HEK293 (cell line): ENCODE data around the gene ACACB.

Experiments
- GLIS1 ChIP-seq: fragments of 450-650 bp; formaldehyde crosslinking; IDR thresholded peaks from 2 replicates; pipeline ENCODE4 v1.5.1; 2016; ENCODE audit warnings: missing biosample characterization, missing genetic modification characterization
- ZNF121 ChIP-seq: fragments of 450-650 bp; formaldehyde crosslinking; IDR thresholded peaks from 2 replicates; pipeline ENCODE4 v1.5.1; 2016; ENCODE audit warnings: missing biosample characterization, missing genetic modification characterization
- ZNF140 ChIP-seq: fragments of 450-650 bp; formaldehyde crosslinking; IDR thresholded peaks from 2 replicates; pipeline ENCODE4 v1.5.1; 2016; ENCODE audit warnings: missing biosample characterization, missing genetic modification characterization
- ZNF175 ChIP-seq: fragments of 450-650 bp; formaldehyde crosslinking; IDR thresholded peaks from 2 replicates; pipeline ENCODE4 v1.5.1; 2016; ENCODE audit warnings: missing biosample characterization, missing genetic modification characterization
- ZNF239 ChIP-seq: fragments of 450-650 bp; formaldehyde crosslinking; IDR thresholded peaks from 2 replicates; pipeline ENCODE4 v1.5.1; 2016; ENCODE audit warnings: missing biosample characterization, missing genetic modification characterization
- ZNF501 ChIP-seq: fragments of 450-650 bp; formaldehyde crosslinking; IDR thresholded peaks from 2 replicates; pipeline ENCODE4 v1.5.1; 2016; ENCODE audit warnings: missing biosample characterization, missing genetic modification characterization
- ZNF561 ChIP-seq: fragments of 450-650 bp; IDR thresholded peaks from 2 replicates; pipeline ENCODE4 v1.5.1; 2018; ENCODE audit warnings: missing biosample characterization, missing genetic modification characterization, borderline replicate concordance
- ZNF707 ChIP-seq: fragments of 450-650 bp; formaldehyde crosslinking; IDR thresholded peaks from 2 replicates; pipeline ENCODE4 v1.5.1; 2016; ENCODE audit warnings: missing biosample characterization, missing genetic modification characterization
- ZNF76 ChIP-seq: fragments of 450-650 bp; formaldehyde crosslinking; IDR thresholded peaks from 2 replicates; pipeline ENCODE4; 2016; ENCODE audit warnings: low read depth, missing biosample characterization, missing genetic modification characterization, borderline replicate concordance
- TF ChIP-seq, protein P1 (sequence below): fragments of 450-650 bp; IDR thresholded peaks from 2 replicates; pipeline ENCODE4 v1.5.1; 2018; ENCODE audit warnings: missing biosample characterization, missing genetic modification characterization
- TF ChIP-seq, protein P2 (sequence below): sonication (generic); formaldehyde crosslinking; IDR thresholded peaks from 2 replicates; pipeline ENCODE4 v1.8.1; 2022; ENCODE audit warnings: mild to moderate bottlenecking, moderate library complexity, missing genetic modification reagents
- TF ChIP-seq, protein P3 (sequence below): fragments of 450-650 bp; formaldehyde crosslinking; IDR thresholded peaks from 2 replicates; pipeline ENCODE4 v1.5.1; 2016; ENCODE audit warnings: missing biosample characterization, missing genetic modification characterization
- TF ChIP-seq, protein P4 (sequence below): fragments of 450-650 bp; formaldehyde crosslinking; IDR thresholded peaks from 2 replicates; pipeline ENCODE4 v1.5.1; 2016; ENCODE audit warnings: missing biosample characterization, missing genetic modification characterization

DNA sequence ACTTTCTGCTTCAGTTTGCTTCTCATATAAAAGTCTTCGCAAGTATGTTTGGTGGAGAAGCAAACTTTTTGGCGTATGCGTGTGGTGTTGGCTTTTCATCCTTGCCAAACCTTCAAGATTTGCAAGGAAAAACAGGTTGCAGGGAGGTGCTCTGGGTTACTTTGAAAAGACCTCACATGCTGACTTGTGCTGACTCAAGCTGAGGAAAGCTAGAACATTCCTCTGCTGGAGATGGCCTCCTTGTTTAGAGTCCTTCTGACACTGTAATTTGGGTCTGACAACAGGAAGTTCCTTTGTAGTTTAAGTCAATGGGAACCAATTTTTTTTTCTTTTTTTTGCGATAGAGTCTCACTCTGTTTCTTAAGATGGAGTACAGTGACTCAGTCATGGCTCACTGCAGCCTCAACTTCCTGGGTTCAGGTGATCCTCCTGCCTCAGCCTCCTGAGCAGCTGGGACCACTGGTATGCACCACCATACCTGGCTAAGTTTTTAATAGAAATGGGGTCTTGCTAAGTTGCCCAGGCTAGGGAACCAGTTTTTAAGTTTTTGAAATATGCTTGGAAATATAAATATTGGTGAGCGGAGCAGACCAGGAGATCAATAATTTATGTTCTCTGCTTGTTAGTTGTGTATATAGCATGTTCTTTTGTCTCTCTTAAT, 2.6 kb upstream of the ACACB start:
- TF ChIP-seq ZNF140 (no peak), ZNF561 (tag by site-specific recombination) (no peak), ZNF707 (tag by site-specific recombination) (no peak), ZNF175 (tag by site-specific recombination) (no peak), ZNF501 (tag by site-specific recombination) (no peak), ZNF121 (tag by site-specific recombination) (peak; percentile 79), GLIS1 (tag by site-specific recombination) (no peak), ZNF239 (tag by site-specific recombination) (no peak), ZNF76 (tag by site-specific recombination) (no peak)
- TF ChIP-seq, protein P1, sequence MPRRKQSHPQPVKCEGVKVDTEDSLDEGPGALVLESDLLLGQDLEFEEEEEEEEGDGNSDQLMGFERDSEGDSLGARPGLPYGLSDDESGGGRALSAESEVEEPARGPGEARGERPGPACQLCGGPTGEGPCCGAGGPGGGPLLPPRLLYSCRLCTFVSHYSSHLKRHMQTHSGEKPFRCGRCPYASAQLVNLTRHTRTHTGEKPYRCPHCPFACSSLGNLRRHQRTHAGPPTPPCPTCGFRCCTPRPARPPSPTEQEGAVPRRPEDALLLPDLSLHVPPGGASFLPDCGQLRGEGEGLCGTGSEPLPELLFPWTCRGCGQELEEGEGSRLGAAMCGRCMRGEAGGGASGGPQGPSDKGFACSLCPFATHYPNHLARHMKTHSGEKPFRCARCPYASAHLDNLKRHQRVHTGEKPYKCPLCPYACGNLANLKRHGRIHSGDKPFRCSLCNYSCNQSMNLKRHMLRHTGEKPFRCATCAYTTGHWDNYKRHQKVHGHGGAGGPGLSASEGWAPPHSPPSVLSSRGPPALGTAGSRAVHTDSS (tag by site-specific recombination): no peak
- TF ChIP-seq, protein P2, sequence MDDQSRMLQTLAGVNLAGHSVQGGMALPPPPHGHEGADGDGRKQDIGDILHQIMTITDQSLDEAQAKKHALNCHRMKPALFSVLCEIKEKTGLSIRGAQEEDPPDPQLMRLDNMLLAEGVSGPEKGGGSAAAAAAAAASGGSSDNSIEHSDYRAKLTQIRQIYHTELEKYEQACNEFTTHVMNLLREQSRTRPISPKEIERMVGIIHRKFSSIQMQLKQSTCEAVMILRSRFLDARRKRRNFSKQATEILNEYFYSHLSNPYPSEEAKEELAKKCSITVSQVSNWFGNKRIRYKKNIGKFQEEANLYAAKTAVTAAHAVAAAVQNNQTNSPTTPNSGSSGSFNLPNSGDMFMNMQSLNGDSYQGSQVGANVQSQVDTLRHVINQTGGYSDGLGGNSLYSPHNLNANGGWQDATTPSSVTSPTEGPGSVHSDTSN (CRISPR knock-in tag): no peak
- TF ChIP-seq, protein P3, sequence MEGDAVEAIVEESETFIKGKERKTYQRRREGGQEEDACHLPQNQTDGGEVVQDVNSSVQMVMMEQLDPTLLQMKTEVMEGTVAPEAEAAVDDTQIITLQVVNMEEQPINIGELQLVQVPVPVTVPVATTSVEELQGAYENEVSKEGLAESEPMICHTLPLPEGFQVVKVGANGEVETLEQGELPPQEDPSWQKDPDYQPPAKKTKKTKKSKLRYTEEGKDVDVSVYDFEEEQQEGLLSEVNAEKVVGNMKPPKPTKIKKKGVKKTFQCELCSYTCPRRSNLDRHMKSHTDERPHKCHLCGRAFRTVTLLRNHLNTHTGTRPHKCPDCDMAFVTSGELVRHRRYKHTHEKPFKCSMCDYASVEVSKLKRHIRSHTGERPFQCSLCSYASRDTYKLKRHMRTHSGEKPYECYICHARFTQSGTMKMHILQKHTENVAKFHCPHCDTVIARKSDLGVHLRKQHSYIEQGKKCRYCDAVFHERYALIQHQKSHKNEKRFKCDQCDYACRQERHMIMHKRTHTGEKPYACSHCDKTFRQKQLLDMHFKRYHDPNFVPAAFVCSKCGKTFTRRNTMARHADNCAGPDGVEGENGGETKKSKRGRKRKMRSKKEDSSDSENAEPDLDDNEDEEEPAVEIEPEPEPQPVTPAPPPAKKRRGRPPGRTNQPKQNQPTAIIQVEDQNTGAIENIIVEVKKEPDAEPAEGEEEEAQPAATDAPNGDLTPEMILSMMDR (tag by site-specific recombination): no peak
- TF ChIP-seq, protein P4, sequence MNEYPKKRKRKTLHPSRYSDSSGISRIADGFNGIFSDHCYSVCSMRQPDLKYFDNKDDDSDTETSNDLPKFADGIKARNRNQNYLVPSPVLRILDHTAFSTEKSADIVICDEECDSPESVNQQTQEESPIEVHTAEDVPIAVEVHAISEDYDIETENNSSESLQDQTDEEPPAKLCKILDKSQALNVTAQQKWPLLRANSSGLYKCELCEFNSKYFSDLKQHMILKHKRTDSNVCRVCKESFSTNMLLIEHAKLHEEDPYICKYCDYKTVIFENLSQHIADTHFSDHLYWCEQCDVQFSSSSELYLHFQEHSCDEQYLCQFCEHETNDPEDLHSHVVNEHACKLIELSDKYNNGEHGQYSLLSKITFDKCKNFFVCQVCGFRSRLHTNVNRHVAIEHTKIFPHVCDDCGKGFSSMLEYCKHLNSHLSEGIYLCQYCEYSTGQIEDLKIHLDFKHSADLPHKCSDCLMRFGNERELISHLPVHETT: no peak
